Mucosa of descending colon (tissue), 3 donors: ENCODE data around the gene DNAJB8. TPM values are rescaled to one million over a fixed set of nuclear protein-coding genes. Genes with fewer than 3 reads are reported as not detected.

Source experiments
- ATAC-seq: fragments of 200-7000 bp; cut with Tn5 transposase; one replicate; pipeline ENCODE4 v1.9.1; 2020; ENCODE audit warnings: mild to moderate bottlenecking, moderate library complexity
- DNase-seq, 3 donors: peaks; one replicate each; pipeline ENCODE4 v3.0.0-alpha.2; 2020
- H3K36me3 ChIP-seq: fragments of 200-600 bp; one replicate; pipeline ENCODE4 v1.8.0; 2021; ENCODE audit warnings: low read depth, mild to moderate bottlenecking
- H3K4me1 ChIP-seq: fragments of 200-600 bp; one replicate; pipeline ENCODE4 v1.8.0; 2021; ENCODE audit warnings: low read depth, mild to moderate bottlenecking
- H3K4me3 ChIP-seq: fragments of 200-600 bp; one replicate; pipeline ENCODE4 v1.8.0; 2021; ENCODE audit warnings: mild to moderate bottlenecking
- H3K9me3 ChIP-seq: fragments of 200-600 bp; one replicate; pipeline ENCODE4 v1.8.0; 2021; ENCODE audit warnings: mild to moderate bottlenecking
- CTCF ChIP-seq: fragments of 200-600 bp; IDR thresholded peaks from one replicate; pipeline ENCODE4 v1.8.0; 2022; ENCODE audit warnings: antibody characterized with exemption, mild to moderate bottlenecking
- intact Hi-C, 2 donors: fragments of 100-400 bp; cut with DNase I in 1 of 2; cut with micrococcal nuclease in 1 of 2; formaldehyde crosslinking; loops; one replicate each; pipeline versions ENCODE4 v1.11.0 to v1.11.1; 2022; cut with DNase I, micrococcal nuclease
- total RNA-seq, 3 donors: library from RNA; stranded (reverse); fragmentation: NEBNext Ultra II Directional in 2 of 3; extraction: Animal tissue kit (Norgen Biotek cat#: 25700) in 2 of 3; gene quantifications; one replicate each; pipeline versions ENCODE4 v1.2.1 to v1.2.4, GENCODE V29; 2021 to 2023
- donor health status: DM: no; HTN: no; CAD: no; lungs with moderate emphysema.
- donor health status: DM: no; HTN: no; CAD: no.
- donor health status: DM: no; HTN: yes; CAD: no.

The DNAJB8 gene
- total RNA-seq, 3 donors from 2014 or later, result not detected

- intact Hi-C loops, result loop anchor here in 1 of 2 donors (10.0 kb wide), 1 partner anchor 180 kb away; no protein-coding TSS in a partner anchor
- no peak for TF ChIP-seq CTCF
Measured at GRCh38 chr3:128425142-128425845, 41.4 kb downstream of the DNAJB8 start.

DNA sequence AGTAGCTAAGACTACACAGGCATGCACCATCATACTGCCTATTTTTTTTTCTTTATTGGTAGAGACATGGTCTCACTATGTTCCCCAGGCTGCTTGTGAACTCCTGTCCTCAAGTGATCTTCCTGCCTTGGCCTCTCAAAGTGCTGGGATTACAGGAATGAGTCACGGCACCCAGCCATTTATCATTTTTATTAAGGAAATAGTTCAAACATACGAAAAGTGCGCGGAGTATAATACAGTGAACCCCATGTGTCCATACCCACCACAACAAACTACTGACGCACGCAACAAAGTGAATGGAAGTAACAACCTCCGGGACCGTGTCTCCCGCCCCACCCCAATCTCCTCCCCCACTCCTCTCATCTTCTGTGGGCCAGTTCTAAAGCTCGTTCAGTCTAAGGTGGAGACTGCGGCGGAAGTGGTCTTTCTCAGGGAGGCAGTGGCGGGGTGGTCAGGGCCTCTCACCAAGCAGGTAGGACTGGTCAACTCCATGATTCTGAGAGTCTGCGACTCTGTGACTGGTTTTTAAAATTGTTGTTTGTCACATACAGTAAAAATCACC is 42.1 kb downstream of the DNAJB8 start:
- no peak for ATAC-seq
- TF ChIP-seq CTCF, result no peak
- H3K4me3 ChIP-seq, result no peak overlapping the region
- DNase-seq, result no peak
- H3K36me3 ChIP-seq, result no peaks in the 10 kb centered on the region
- H3K9me3 ChIP-seq, result no peaks in the 10 kb centered on the region
- intact Hi-C loops, result loop anchor here in 1 of 2 donors (10.0 kb wide), 1 partner anchor 180 kb away; no protein-coding TSS in a partner anchor
- H3K4me1 ChIP-seq, result no peaks in the 10 kb centered on the region

More at GRCh38 chr3:128425142-128425845, 41.4 kb downstream of the DNAJB8 start:
- Histone ChIP-seq H3K9me3 (no peaks in the 10 kb centered on the region), H3K36me3 (no peaks in the 10 kb centered on the region), H3K4me3 (no peak overlapping the region), H3K4me1 (no peaks in the 10 kb centered on the region)
- ATAC-seq, result no peak
- DNase-seq, result peak in 1 of 3 donors; percentile 24

GRCh38 chr3:128423525-128424147 is 43.1 kb downstream of the DNAJB8 start:
- Histone ChIP-seq H3K4me1 (no peaks in the 10 kb centered on the region), H3K4me3 (no peak overlapping the region), H3K36me3 (no peaks in the 10 kb centered on the region), H3K9me3 (no peaks in the 10 kb centered on the region)
- DNase-seq, result no peak
- no peak for ATAC-seq
- intact Hi-C loops, result loop anchor here in 1 of 2 donors (10.0 kb wide), 1 partner anchor 181 kb away; no protein-coding TSS in a partner anchor
- no peak for TF ChIP-seq CTCF

DNA sequence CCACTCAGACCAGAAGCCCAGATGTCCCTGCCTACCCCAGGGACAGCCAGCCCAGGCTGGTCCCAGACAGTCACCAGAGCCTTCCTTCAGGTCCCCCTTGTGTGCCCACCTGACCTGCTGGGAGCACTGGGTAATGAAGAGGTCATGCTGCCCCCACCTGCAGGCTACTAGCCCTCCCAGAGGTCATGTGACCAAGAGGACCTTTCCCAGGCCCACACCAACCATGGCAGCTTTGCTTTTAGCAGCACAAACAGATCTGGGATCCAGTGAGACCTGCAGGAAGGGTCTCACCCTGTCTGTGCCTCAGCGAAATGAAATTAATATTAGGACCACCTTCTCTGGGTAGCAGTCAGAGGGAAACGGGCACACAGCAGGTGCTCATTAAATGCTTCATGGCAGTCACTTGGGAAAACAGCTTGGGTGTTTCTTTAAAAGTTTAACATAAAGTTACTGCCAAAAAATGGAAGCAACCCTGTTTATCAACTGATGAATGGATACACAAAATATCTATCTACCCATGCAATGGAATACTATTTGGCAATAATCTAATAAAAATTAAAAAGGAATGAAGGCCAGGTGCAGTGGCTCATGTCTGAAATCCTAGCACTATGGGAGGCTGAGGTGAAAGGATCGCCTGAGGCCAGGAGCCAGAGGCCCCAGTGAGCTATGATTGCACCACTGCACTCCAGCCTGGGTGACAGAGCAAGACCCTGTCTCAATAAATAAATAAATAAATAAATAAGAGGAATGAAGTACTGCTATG is 43.7 kb downstream of the DNAJB8 start:
- ATAC-seq (no peak), DNase-seq (peak in 1 of 3 donors; percentile 31)
- no peak for TF ChIP-seq CTCF
- Histone ChIP-seq H3K4me1 (no peaks in the 10 kb centered on the region), H3K36me3 (no peaks in the 10 kb centered on the region), H3K4me3 (no peak overlapping the region), H3K9me3 (no peaks in the 10 kb centered on the region)
- intact Hi-C loops, result loop anchor here in 1 of 2 donors (10.0 kb wide), 1 partner anchor 182 kb away; no protein-coding TSS in a partner anchor

DNA sequence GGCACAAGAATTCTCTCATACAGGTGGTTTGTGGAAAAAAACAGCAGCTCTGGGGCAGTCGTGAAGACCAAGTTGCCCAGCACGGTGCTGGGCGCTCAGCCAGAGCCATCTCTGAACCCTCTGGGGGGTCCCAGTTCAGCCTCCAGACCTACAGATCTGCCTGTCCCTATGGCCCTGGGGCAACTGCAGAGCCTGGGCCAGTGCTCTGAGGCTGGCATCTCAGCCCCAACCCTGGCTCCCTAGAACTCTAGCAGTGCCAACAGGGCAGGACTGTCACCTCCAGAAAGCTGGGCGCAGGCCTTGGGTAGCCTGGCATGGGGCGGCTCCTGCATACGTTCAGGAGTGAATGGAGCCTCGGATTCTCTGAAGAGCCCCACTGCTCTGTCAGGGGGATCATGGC is 44.7 kb downstream of the DNAJB8 start:
- no peak for TF ChIP-seq CTCF
- intact Hi-C loops, result loop anchor here in 1 of 2 donors (10.0 kb wide), 1 partner anchor 183 kb away; no protein-coding TSS in a partner anchor
- Histone ChIP-seq H3K9me3 (no peaks in the 10 kb centered on the region), H3K4me3 (no peak overlapping the region), H3K36me3 (no peaks in the 10 kb centered on the region), H3K4me1 (no peaks in the 10 kb centered on the region)
- no peak for DNase-seq
- no peak for ATAC-seq
